H1 (cell line): Measurements from ENCODE around the gene MYH2. TPM values are rescaled to one million over a fixed set of nuclear protein-coding genes. Genes with fewer than 3 reads are reported as not detected.

Source experiments
- FOSL1 ChIP-seq: IDR thresholded peaks from 2 replicates; pipeline ENCODE4 v1.6.1; 2011; ENCODE audit warnings: mild to moderate bottlenecking, low read depth, low read length, moderate library complexity; ENCODE audit not compliant: insufficient read depth
- HDAC2 ChIP-seq, 2 experiments: fragments of 300-600 bp in 1 of 2; sonication (generic) in 1 of 2; IDR thresholded peaks; 2 replicates each; pipeline ENCODE4 v1.6.1; 2011 to 2012; ENCODE audit warnings: low read depth in 2 of 2, low read length in 2 of 2, mild to moderate bottlenecking in 2 of 2, moderate library complexity in 2 of 2, borderline replicate concordance in 1 of 2, inconsistent platforms in 1 of 2
- KDM1A ChIP-seq: fragments of 200-600, 300-600 bp; sonication (generic); IDR thresholded peaks from 2 replicates; pipeline ENCODE4 v1.7.1; 2016; ENCODE audit warnings: mild to moderate bottlenecking, low read length, borderline replicate concordance
- PHF8 ChIP-seq: fragments of 200-600 bp; sonication (generic); conservative IDR thresholded peaks from 2 replicates; pipeline ENCODE4 v1.7.1; 2012; ENCODE audit warnings: low read depth, mild to moderate bottlenecking, inconsistent platforms, low read length, moderate library complexity
- SIN3A ChIP-seq, 2 experiments: IDR thresholded peaks in 1 of 2; conservative IDR thresholded peaks in 1 of 2; 2 replicates each; pipeline ENCODE4 v1.6.1; 2011 to 2012; ENCODE audit warnings: low read length in 2 of 2, improper control_type of control experiment in 1 of 2, low read depth in 1 of 2, mild to moderate bottlenecking in 1 of 2
- SIRT6 ChIP-seq: IDR thresholded peaks from one replicate; pipeline ENCODE4 v1.7.1; 2012; ENCODE audit warnings: low read length, inconsistent platforms
- YY1 ChIP-seq: IDR thresholded peaks from 2 replicates; pipeline ENCODE4 v1.6.1; 2011; ENCODE audit warnings: low read depth, mild to moderate bottlenecking, low read length
- polyA plus RNA-seq, 7 experiments: library from polyadenylated mRNA; depleted of rRNA in 3 of 7; stranded (reverse) in 5 of 7; unstranded in 2 of 7; fragments of >200 nt in 5 of 7; fragments of 200-250 nt in 2 of 7; gene quantifications; 1 replicate in 5 of 7; 2 replicates in 1 of 7; 4 replicates in 1 of 7; pipeline versions ENCODE4 v1.2.1 to v1.2.3, GENCODE V29; 2011 to 2013; ENCODE audit warnings: missing spikeins in 2 of 7, mixed read lengths in 2 of 7
- total RNA-seq: library from RNA; stranded (reverse); fragmentation: NEBNext Ultra II Directional; extraction: Animal tissue kit (Norgen Biotek cat#: 25700); gene quantifications from 2 replicates; pipeline ENCODE4 v1.2.1, GENCODE V29; 2021
- TF ChIP-seq, protein P1 (sequence below): fragments of 300-600 bp; sonication (generic); IDR thresholded peaks from 2 replicates; pipeline ENCODE4 v1.7.1; 2012; ENCODE audit warnings: low read length, moderate library complexity, mild to moderate bottlenecking, inconsistent platforms; ENCODE audit not compliant: insufficient replicate concordance
- TF ChIP-seq, protein P2 (sequence below): IDR thresholded peaks from 2 replicates; pipeline ENCODE4 v1.6.1; 2012; ENCODE audit warnings: inconsistent platforms

Gene MYH2
- total and polyA plus RNA-seq, 2 of the 8 experiments (the other 6 are each of a cell fraction or from before 2014, with no cell fraction given): 1.0 to 9.0 TPM

DNA sequence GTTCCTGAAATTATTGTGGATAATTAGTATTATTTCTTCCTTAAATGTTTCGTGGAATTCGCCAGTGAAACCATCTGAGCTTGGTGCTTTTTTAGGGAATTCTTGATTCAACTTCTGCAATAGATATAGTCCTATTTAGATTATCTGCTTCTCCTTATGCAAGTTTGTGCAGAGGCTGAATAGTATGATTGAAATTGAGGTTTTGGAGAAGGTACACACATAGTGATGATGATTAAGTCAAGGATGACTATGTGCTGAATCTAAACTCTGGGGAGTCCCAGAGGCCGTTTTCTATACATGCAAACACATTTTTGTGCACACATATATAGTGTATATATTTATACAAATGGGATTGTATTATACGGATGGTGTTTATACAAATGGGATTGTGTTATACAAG, 74.9 kb downstream of the MYH2 start (continued):
- TF ChIP-seq, protein P1, sequence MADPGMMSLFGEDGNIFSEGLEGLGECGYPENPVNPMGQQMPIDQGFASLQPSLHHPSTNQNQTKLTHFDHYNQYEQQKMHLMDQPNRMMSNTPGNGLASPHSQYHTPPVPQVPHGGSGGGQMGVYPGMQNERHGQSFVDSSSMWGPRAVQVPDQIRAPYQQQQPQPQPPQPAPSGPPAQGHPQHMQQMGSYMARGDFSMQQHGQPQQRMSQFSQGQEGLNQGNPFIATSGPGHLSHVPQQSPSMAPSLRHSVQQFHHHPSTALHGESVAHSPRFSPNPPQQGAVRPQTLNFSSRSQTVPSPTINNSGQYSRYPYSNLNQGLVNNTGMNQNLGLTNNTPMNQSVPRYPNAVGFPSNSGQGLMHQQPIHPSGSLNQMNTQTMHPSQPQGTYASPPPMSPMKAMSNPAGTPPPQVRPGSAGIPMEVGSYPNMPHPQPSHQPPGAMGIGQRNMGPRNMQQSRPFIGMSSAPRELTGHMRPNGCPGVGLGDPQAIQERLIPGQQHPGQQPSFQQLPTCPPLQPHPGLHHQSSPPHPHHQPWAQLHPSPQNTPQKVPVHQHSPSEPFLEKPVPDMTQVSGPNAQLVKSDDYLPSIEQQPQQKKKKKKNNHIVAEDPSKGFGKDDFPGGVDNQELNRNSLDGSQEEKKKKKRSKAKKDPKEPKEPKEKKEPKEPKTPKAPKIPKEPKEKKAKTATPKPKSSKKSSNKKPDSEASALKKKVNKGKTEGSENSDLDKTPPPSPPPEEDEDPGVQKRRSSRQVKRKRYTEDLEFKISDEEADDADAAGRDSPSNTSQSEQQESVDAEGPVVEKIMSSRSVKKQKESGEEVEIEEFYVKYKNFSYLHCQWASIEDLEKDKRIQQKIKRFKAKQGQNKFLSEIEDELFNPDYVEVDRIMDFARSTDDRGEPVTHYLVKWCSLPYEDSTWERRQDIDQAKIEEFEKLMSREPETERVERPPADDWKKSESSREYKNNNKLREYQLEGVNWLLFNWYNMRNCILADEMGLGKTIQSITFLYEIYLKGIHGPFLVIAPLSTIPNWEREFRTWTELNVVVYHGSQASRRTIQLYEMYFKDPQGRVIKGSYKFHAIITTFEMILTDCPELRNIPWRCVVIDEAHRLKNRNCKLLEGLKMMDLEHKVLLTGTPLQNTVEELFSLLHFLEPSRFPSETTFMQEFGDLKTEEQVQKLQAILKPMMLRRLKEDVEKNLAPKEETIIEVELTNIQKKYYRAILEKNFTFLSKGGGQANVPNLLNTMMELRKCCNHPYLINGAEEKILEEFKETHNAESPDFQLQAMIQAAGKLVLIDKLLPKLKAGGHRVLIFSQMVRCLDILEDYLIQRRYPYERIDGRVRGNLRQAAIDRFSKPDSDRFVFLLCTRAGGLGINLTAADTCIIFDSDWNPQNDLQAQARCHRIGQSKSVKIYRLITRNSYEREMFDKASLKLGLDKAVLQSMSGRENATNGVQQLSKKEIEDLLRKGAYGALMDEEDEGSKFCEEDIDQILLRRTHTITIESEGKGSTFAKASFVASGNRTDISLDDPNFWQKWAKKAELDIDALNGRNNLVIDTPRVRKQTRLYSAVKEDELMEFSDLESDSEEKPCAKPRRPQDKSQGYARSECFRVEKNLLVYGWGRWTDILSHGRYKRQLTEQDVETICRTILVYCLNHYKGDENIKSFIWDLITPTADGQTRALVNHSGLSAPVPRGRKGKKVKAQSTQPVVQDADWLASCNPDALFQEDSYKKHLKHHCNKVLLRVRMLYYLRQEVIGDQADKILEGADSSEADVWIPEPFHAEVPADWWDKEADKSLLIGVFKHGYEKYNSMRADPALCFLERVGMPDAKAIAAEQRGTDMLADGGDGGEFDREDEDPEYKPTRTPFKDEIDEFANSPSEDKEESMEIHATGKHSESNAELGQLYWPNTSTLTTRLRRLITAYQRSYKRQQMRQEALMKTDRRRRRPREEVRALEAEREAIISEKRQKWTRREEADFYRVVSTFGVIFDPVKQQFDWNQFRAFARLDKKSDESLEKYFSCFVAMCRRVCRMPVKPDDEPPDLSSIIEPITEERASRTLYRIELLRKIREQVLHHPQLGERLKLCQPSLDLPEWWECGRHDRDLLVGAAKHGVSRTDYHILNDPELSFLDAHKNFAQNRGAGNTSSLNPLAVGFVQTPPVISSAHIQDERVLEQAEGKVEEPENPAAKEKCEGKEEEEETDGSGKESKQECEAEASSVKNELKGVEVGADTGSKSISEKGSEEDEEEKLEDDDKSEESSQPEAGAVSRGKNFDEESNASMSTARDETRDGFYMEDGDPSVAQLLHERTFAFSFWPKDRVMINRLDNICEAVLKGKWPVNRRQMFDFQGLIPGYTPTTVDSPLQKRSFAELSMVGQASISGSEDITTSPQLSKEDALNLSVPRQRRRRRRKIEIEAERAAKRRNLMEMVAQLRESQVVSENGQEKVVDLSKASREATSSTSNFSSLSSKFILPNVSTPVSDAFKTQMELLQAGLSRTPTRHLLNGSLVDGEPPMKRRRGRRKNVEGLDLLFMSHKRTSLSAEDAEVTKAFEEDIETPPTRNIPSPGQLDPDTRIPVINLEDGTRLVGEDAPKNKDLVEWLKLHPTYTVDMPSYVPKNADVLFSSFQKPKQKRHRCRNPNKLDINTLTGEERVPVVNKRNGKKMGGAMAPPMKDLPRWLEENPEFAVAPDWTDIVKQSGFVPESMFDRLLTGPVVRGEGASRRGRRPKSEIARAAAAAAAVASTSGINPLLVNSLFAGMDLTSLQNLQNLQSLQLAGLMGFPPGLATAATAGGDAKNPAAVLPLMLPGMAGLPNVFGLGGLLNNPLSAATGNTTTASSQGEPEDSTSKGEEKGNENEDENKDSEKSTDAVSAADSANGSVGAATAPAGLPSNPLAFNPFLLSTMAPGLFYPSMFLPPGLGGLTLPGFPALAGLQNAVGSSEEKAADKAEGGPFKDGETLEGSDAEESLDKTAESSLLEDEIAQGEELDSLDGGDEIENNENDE: no peak
- TF ChIP-seq PHF8 (no peak), SIRT6 (no peak), SIN3A (conservative IDR thresholded peaks at IDR 0.05 in 1 of 2, IDR thresholded peaks at IDR 0.05 in 1 of 2; ENCODE audit: low read depth in 1 of 2, low read length in 2 of 2) (no peak), HDAC2 (IDR thresholded peaks at IDR 0.05; ENCODE audit: borderline replicate concordance in 1 of 2, low read depth in 2 of 2, low read length in 2 of 2) (no peak), FOSL1 (no peak), KDM1A (no peak), YY1 (no peak)
- TF ChIP-seq, protein P2, sequence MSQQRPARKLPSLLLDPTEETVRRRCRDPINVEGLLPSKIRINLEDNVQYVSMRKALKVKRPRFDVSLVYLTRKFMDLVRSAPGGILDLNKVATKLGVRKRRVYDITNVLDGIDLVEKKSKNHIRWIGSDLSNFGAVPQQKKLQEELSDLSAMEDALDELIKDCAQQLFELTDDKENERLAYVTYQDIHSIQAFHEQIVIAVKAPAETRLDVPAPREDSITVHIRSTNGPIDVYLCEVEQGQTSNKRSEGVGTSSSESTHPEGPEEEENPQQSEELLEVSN: no peak
